Osteoblast (primary cell): ENCODE results near the gene SLC25A26. TPM values are rescaled to one million over a fixed set of nuclear protein-coding genes. Genes with fewer than 3 reads are reported as not detected.

Source experiments
- DNase-seq: peaks from one replicate; pipeline ENCODE4 v3.0.0; 2011; ENCODE audit warnings: low spot score, mixed read lengths; ENCODE audit not compliant: insufficient read length; ENCODE audit errors: missing footprints
- H2AFZ ChIP-seq: 2 replicates; pipeline ENCODE4 v1.6.0; 2011; ENCODE audit warnings: mild to moderate bottlenecking, low read length
- H3K27ac ChIP-seq: 2 replicates; pipeline ENCODE4 v1.5.1; 2011; ENCODE audit warnings: mild to moderate bottlenecking, low read depth, low read length, moderate library complexity
- H3K27me3 ChIP-seq: 2 replicates; pipeline ENCODE4 v1.6.0; 2012; ENCODE audit warnings: mild to moderate bottlenecking, control low read depth, inconsistent platforms, low read length, moderate library complexity; ENCODE audit not compliant: insufficient read depth
- H3K36me3 ChIP-seq: 2 replicates; pipeline ENCODE4 v1.5.1; 2011; ENCODE audit warnings: mild to moderate bottlenecking, low read length, control low read depth, moderate library complexity; ENCODE audit not compliant: insufficient read depth
- H3K4me1 ChIP-seq: 2 replicates; pipeline ENCODE4 v1.5.1; 2011; ENCODE audit warnings: mild to moderate bottlenecking, low read length, control low read depth, moderate library complexity; ENCODE audit not compliant: insufficient read depth
- H3K4me2 ChIP-seq: 2 replicates; pipeline ENCODE4 v1.6.0; 2011; ENCODE audit warnings: mild to moderate bottlenecking, low read length; ENCODE audit not compliant: insufficient read depth
- H3K4me3 ChIP-seq: fragments of 200-600 bp; sonication (generic); 3 replicates; pipeline ENCODE4 v1.5.1; 2012; ENCODE audit warnings: mild to moderate bottlenecking, low read length, inconsistent platforms; ENCODE audit not compliant: insufficient read depth
- H3K79me2 ChIP-seq: 2 replicates; pipeline ENCODE4 v1.6.0; 2012; ENCODE audit warnings: mild to moderate bottlenecking, low read length, control low read depth, inconsistent platforms; ENCODE audit not compliant: insufficient read depth
- H3K9me3 ChIP-seq: 2 replicates; pipeline ENCODE4 v1.5.1; 2011; ENCODE audit warnings: low read depth, low read length, control low read depth
- H4K20me1 ChIP-seq: 2 replicates; pipeline ENCODE4 v1.6.0; 2012; ENCODE audit warnings: mild to moderate bottlenecking, low read length, control low read depth; ENCODE audit not compliant: insufficient read depth
- total RNA-seq: library from RNA; depleted of rRNA; stranded (reverse); fragments of >200 nt; gene quantifications from 2 replicates; pipeline ENCODE4 v1.2.3, GENCODE V29; 2012
- TF ChIP-seq, protein P1 (sequence below): IDR thresholded peaks from 2 replicates; pipeline ENCODE4 v1.5.1; 2011; ENCODE audit warnings: mild to moderate bottlenecking, low read depth, low read length, moderate library complexity; ENCODE audit errors: extremely low read depth

Gene SLC25A26
- total RNA-seq, 1 donor = 26.1 TPM

DNA sequence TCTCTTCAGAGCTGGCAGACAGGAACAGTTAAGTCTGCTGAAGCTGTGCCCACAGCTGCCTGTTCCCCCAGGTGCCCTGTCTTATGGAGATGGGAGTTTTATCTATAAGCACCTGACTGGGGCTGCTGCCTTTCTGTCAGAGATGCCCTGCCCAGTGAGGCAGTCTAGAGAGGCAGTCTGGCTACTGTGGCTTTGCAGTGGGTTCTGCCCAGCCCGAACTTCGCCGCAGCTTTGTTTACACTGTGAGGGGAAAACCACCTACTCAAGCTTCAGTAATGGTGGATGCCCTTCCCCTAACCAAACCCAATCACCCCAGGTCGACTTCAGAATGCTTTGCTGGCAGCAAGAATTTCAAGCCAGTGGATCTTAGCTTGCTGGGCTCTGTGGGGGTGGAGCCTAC, 91.2 kb downstream of the SLC25A26 start:
- no peaks in the 10 kb centered on the region for H3K27me3 ChIP-seq
- no peak overlapping the region for H3K27ac ChIP-seq
- H3K36me3 ChIP-seq = no peaks in the 10 kb centered on the region
- TF ChIP-seq, protein P1, sequence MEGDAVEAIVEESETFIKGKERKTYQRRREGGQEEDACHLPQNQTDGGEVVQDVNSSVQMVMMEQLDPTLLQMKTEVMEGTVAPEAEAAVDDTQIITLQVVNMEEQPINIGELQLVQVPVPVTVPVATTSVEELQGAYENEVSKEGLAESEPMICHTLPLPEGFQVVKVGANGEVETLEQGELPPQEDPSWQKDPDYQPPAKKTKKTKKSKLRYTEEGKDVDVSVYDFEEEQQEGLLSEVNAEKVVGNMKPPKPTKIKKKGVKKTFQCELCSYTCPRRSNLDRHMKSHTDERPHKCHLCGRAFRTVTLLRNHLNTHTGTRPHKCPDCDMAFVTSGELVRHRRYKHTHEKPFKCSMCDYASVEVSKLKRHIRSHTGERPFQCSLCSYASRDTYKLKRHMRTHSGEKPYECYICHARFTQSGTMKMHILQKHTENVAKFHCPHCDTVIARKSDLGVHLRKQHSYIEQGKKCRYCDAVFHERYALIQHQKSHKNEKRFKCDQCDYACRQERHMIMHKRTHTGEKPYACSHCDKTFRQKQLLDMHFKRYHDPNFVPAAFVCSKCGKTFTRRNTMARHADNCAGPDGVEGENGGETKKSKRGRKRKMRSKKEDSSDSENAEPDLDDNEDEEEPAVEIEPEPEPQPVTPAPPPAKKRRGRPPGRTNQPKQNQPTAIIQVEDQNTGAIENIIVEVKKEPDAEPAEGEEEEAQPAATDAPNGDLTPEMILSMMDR = no peak
- H2AFZ ChIP-seq = no peak overlapping the region
- no peaks in the 10 kb centered on the region for H3K79me2 ChIP-seq
- peaks cover 5% of the 10 kb centered on the region for H4K20me1 ChIP-seq
- no peak overlapping the region for H3K4me3 ChIP-seq
- H3K4me1 ChIP-seq = no peaks in the 10 kb centered on the region
- H3K4me2 ChIP-seq = no peak overlapping the region
- no peak for DNase-seq
- no peaks in the 10 kb centered on the region for H3K9me3 ChIP-seq

DNA sequence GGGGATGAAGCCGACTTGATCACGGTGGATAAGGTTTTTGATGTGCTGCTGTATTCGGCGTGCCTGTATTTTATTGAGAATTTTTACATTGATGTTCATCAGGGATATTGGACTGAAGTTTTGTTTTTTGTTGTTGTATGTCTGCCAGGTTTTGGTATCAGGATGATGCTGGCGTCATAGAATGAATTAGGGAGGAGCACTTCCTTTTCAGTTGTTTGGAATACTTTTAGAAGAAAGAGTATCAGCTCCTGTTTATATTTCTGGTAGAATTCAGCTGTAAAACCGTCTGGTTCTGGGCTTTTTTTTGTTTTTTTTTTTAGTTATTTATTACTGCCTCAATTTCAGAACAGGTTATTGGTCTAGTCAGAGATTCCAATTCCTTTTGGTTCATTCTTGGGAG, 93.7 kb downstream of the SLC25A26 start:
- Histone ChIP-seq H3K4me3 (no peak overlapping the region), H3K4me2 (no peak overlapping the region), H3K27me3 (no peaks in the 10 kb centered on the region), H4K20me1 (peaks cover 5% of the 10 kb centered on the region), H3K27ac (no peak overlapping the region), H3K4me1 (no peaks in the 10 kb centered on the region), H3K79me2 (no peaks in the 10 kb centered on the region), H3K9me3 (no peaks in the 10 kb centered on the region), H3K36me3 (no peaks in the 10 kb centered on the region), H2AFZ (no peak overlapping the region)
- DNase-seq = no peak
- TF ChIP-seq, protein P1 = no peak

DNA sequence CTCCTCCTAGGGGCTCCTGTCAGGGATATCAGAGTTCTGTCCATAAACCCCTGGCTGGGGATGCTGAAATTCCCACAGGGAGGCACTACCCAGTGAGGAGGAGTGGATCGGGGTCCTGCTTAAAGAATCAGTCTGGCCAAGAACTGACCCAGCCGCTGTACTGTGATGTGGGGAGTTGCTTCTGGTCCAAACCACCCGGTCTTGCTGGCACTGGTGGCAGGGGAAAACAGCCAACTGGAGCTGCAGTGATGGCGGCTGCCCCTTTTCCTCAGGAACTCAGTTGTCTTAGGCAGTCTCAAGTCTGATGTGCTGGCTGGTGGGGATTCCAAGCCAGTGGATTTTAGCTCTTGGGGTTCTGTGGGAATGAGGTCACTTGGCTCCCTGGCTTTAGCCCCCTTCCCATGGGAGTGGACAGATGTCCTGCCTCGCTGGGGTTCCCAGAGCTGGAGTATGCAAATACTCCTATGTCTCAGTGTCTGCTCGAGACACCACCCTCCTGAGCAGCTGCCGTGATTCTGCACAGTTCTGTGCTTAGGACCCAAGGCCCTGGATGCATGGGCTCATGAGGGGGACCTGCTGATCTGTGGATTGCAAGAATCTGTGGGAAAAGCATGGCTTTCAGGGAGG, 97.1 kb downstream of the SLC25A26 start:
- no peaks in the 10 kb centered on the region for H3K36me3 ChIP-seq
- H3K79me2 ChIP-seq = no peaks in the 10 kb centered on the region
- TF ChIP-seq, protein P1 = no peak
- no peak overlapping the region for H3K4me3 ChIP-seq
- peaks cover 5% of the 10 kb centered on the region for H4K20me1 ChIP-seq
- no peaks in the 10 kb centered on the region for H3K9me3 ChIP-seq
- no peaks in the 10 kb centered on the region for H3K27me3 ChIP-seq
- H3K4me1 ChIP-seq = no peaks in the 10 kb centered on the region
- no peak overlapping the region for H3K27ac ChIP-seq
- H3K4me2 ChIP-seq = no peak overlapping the region
- H2AFZ ChIP-seq = no peak overlapping the region
- DNase-seq = peak; percentile 9

DNA sequence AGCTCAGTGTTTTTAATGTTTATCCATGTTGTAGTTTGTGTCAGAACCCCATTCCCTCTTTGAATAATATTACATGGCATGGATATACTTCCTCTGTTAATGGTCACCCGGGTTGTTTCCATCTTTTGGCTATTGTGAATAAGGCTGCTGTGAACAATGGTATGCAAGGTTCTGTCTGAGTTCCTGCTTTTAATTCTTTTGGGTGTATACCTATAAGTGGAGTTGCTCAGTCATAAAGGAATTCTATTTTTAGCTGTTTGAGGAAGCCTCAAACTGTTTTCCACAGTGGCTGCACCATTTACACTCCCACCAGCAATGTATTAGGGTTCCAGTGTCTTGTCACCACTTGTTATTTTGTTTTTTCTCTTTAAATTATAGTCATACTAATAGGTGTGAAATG, 99.6 kb downstream of the SLC25A26 start:
- H4K20me1 ChIP-seq = peaks cover 9% of the 10 kb centered on the region
- H3K79me2 ChIP-seq = no peaks in the 10 kb centered on the region
- H3K4me1 ChIP-seq = no peaks in the 10 kb centered on the region
- H3K4me3 ChIP-seq = no peak overlapping the region
- no peak overlapping the region for H3K4me2 ChIP-seq
- no peak overlapping the region for H3K27ac ChIP-seq
- H3K27me3 ChIP-seq = no peaks in the 10 kb centered on the region
- TF ChIP-seq, protein P1 = no peak
- no peak overlapping the region for H2AFZ ChIP-seq
- DNase-seq = no peak
- no peaks in the 10 kb centered on the region for H3K36me3 ChIP-seq
- no peaks in the 10 kb centered on the region for H3K9me3 ChIP-seq
